GM12878 (cell line): ENCODE measurements around the gene NPR2.

ENCODE experiments used
- BACH1 ChIP-seq: fragments of 450-650 bp; IDR thresholded peaks from 2 replicates; pipeline ENCODE4 v1.6.1; 2017; ENCODE audit warnings: mild to moderate bottlenecking, borderline replicate concordance
- EZH2 ChIP-seq: IDR thresholded peaks from 2 replicates; pipeline ENCODE4 v1.6.1; 2012; ENCODE audit warnings: low read depth, mild to moderate bottlenecking, control low read depth, inconsistent platforms, low read length, borderline replicate concordance; ENCODE audit not compliant: control insufficient read depth
- HCFC1 ChIP-seq: fragments of 150-350 bp; IDR thresholded peaks from 2 replicates; pipeline ENCODE4 v1.6.1; 2014; ENCODE audit warnings: low read length
- JUNB ChIP-seq: IDR thresholded peaks from 2 replicates; pipeline ENCODE4 v1.6.1; 2016; ENCODE audit warnings: antibody characterized with exemption, mild to moderate bottlenecking
- KDM1A ChIP-seq: fragments of 200-600 bp; sonication (generic); IDR thresholded peaks from 2 replicates; pipeline ENCODE4 v1.6.1; 2016; ENCODE audit warnings: borderline replicate concordance
- RB1 ChIP-seq: fragments of 450-650 bp; formaldehyde crosslinking; IDR thresholded peaks from 2 replicates; pipeline ENCODE4 v1.6.1; 2017; ENCODE audit warnings: mild to moderate bottlenecking, borderline replicate concordance
- TF ChIP-seq, protein P1 (sequence below): IDR thresholded peaks from 2 replicates; pipeline ENCODE4 v1.6.1; 2011; ENCODE audit warnings: borderline replicate concordance, low read depth, mild to moderate bottlenecking, moderate library complexity, mixed read lengths, low read length; ENCODE audit not compliant: insufficient read depth; ENCODE audit errors: extremely low read length
- TF ChIP-seq, protein P2 (sequence below): fragments of 450-650 bp; IDR thresholded peaks from 2 replicates; pipeline ENCODE4 v1.6.1; 2017; ENCODE audit warnings: mild to moderate bottlenecking

DNA sequence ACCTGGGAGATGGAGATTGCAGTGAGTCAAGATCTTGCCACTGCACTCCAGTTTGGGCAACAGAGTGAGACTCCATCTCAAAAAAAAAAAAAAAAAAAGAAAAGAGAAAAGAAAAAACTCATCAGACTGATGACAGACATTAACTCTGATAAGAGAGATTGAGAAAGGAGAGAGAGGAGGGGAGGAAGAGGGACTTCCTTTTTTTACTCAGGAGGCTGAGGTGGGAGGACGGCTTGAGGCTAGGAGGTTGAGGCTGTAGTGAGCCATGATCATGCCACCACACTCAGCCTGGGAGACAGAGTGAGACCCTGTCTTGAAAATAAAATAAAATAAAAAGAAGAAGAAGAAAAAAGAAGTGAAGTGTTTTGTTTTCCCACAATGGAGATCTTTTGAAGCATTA is 27.6 kb upstream of the NPR2 start:
- TF ChIP-seq EZH2, result no peak
- TF ChIP-seq BACH1, result no peak
- no peak for TF ChIP-seq HCFC1
- TF ChIP-seq, protein P1, sequence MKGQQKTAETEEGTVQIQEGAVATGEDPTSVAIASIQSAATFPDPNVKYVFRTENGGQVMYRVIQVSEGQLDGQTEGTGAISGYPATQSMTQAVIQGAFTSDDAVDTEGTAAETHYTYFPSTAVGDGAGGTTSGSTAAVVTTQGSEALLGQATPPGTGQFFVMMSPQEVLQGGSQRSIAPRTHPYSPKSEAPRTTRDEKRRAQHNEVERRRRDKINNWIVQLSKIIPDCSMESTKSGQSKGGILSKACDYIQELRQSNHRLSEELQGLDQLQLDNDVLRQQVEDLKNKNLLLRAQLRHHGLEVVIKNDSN, result no peak
- TF ChIP-seq KDM1A, result no peak
- no peak for TF ChIP-seq JUNB
- TF ChIP-seq, protein P2, sequence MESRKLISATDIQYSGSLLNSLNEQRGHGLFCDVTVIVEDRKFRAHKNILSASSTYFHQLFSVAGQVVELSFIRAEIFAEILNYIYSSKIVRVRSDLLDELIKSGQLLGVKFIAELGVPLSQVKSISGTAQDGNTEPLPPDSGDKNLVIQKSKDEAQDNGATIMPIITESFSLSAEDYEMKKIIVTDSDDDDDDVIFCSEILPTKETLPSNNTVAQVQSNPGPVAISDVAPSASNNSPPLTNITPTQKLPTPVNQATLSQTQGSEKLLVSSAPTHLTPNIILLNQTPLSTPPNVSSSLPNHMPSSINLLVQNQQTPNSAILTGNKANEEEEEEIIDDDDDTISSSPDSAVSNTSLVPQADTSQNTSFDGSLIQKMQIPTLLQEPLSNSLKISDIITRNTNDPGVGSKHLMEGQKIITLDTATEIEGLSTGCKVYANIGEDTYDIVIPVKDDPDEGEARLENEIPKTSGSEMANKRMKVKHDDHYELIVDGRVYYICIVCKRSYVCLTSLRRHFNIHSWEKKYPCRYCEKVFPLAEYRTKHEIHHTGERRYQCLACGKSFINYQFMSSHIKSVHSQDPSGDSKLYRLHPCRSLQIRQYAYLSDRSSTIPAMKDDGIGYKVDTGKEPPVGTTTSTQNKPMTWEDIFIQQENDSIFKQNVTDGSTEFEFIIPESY, result no peak
- TF ChIP-seq RB1, result no peak
